Naive B cell (primary cell): Measurements from ENCODE around the gene RCSD1. TPM values are rescaled to one million over a fixed set of nuclear protein-coding genes. Genes with fewer than 3 reads are reported as not detected.

Source experiments
- ATAC-seq, 2 donors: fragments of 150-1000 bp; cut with Tn5 transposase; 2 replicates each; pipeline ENCODE4 v1.10.0; 2021; ENCODE audit warnings: low read depth in 2 of 2, mild to moderate bottlenecking in 2 of 2, moderate library complexity in 2 of 2
- DNase-seq: peaks from one replicate; pipeline ENCODE4 v3.0.0; 2022
- H3K27ac Mint-ChIP-seq, 6 donors: one replicate each; pipeline ENCODE4 v1.8.0; 2020 to 2022; ENCODE audit warnings: mild to moderate bottlenecking in 6 of 6, mixed read lengths in 6 of 6, moderate library complexity in 5 of 6, inconsistent platforms in 2 of 6
- H3K27me3 Mint-ChIP-seq, 3 donors: one replicate each; pipeline ENCODE4 v1.8.0; 2021 to 2022; ENCODE audit warnings: mixed read lengths in 3 of 3, mild to moderate bottlenecking in 1 of 3
- H3K36me3 Mint-ChIP-seq, 2 donors: one replicate each; pipeline ENCODE4 v1.8.0; 2020 to 2022; ENCODE audit warnings: mixed read lengths in 2 of 2, inconsistent platforms in 1 of 2, mild to moderate bottlenecking in 1 of 2
- H3K4me1 Mint-ChIP-seq, 3 donors: one replicate each; pipeline ENCODE4 v1.8.0; 2020 to 2022; ENCODE audit warnings: mixed read lengths in 3 of 3, inconsistent platforms in 1 of 3, mild to moderate bottlenecking in 1 of 3, moderate library complexity in 1 of 3
- H3K4me3 Mint-ChIP-seq, 8 donors: one replicate each; pipeline ENCODE4 v1.8.0; 2020 to 2022; ENCODE audit warnings: mild to moderate bottlenecking in 8 of 8, mixed read lengths in 8 of 8, moderate library complexity in 8 of 8, inconsistent platforms in 2 of 8
- H3K9me3 Mint-ChIP-seq, 7 donors: one replicate each; pipeline ENCODE4 v1.8.0; 2020 to 2022; ENCODE audit warnings: mixed read lengths in 7 of 7, mild to moderate bottlenecking in 5 of 7, inconsistent platforms in 2 of 7, moderate library complexity in 1 of 7
- polyA plus RNA-seq, 6 donors: library from polyadenylated mRNA; unstranded; fragments of 300-500 nt; fragmentation: Illumina TruSeq; gene quantifications; one replicate each; pipeline ENCODE4 v1.2.3, GENCODE V29; 2021; ENCODE audit warnings: low read depth in 6 of 6

The RCSD1 gene
- polyA plus RNA-seq, 6 donors from 2014 or later = 273 to 418 (median 333) TPM

DNA sequence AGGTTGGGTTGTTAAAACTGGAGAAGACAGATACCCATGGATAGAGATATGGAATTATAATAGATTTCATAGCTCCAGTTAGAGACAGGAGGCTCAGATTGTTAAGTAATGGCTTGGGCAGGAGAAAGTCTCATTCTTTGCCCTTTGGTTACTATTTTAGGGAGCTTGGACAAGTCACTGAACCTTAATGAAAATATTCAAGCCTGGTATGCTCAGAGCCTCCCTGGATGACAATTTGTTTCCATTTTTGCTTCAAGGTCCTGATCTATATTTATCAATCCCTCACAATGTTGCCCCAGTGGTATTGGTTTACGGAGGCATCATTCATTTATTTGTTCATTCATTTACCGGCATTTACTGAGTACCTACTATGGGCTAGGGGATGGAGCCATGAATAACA, 37.5 kb downstream of the RCSD1 start:
- Mint-ChIP-seq H3K27me3 (no peaks in the 10 kb centered on the region), H3K36me3 (peaks cover 32 to 39% of the 10 kb centered on the region in 2 donors), H3K4me3 (peak overlapping the region in 7 of 8 donors; percentile 16 to 81 (median 67)), H3K27ac (peak overlapping the region; percentile 47 to 94 (median 72)), H3K4me1 (peaks cover 81 to 100% (median 98%) of the 10 kb centered on the region in 3 donors), H3K9me3 (no peaks in the 10 kb centered on the region)
- no peak for ATAC-seq
- DNase-seq = no peak

DNA sequence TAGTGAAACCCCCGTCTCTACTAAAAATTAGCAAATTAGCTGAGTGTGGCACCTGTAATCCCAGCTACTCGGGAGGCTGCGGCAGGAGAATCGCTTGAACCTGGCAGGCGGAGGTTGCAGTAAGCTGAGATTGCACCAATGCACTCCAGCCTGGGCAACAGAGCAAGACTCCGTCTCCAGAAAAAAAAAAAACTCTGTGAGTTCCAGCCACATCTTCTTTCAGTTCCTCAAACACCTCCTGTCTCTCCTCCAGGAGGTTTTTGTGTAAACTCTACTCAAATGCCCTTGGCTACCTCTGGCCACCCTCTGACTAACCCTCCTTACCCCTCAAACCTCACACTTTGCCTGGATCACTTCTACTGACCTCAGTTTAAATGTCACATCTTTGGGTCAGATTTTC, 38.1 kb downstream of the RCSD1 start:
- Mint-ChIP-seq H3K4me3 (peak overlapping the region; percentile 33 to 81 (median 62)), H3K36me3 (peaks cover 35 to 39% of the 10 kb centered on the region in 2 donors), H3K4me1 (peaks cover 81 to 100% (median 98%) of the 10 kb centered on the region in 3 donors), H3K27ac (peak overlapping the region; percentile 47 to 94 (median 78)), H3K27me3 (no peaks in the 10 kb centered on the region), H3K9me3 (no peaks in the 10 kb centered on the region)
- ATAC-seq (peak; percentile 84 to 92), DNase-seq (peak; percentile 56)

DNA sequence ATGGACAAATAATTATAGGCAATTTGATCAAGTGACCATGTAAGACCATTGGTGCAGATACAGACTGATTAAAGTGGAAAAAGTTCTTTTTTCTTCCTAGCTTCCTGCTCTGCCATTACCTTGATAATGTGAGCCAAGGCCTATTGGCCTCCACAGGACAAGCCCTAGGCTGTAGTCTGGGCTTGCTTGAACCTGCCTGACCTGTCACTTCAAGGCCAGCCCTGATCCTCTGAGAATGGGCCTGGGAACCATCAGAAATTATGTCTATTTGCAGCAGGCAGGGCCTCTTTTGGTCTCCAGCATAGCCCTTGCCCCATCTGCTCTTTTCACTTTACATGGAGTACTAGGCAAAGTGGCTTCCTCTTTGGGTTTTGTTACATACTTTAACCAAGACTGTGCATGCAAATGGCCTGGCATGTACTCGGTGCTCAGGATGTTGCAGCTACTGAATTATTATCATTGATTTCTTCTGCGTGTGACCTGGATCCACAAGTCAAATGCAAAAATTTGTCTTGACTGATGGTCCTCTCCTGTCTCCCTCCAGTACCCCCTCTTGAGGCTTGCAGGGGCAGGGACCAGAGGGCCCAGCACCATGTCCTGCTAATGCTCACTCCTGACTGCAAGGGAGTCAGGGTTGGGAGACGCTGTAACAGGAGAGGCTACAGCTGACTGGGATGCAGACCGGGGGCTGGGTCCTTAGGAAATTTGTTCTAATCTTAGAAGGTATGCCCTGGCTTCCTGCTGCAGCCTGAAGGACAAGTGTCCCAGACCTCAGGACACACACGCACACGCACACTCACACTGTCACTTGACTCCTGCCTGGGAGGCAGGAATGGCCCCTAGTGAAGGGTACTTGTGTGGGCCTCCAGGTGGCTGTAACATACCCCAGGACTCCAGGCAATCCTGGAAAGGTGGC, 39.4 kb downstream of the RCSD1 start:
- Mint-ChIP-seq H3K4me1 (peaks cover 85 to 100% (median 100%) of the 10 kb centered on the region in 3 donors), H3K4me3 (peak overlapping the region in 7 of 8 donors; percentile 12 to 80 (median 47)), H3K9me3 (no peaks in the 10 kb centered on the region), H3K27ac (peak overlapping the region in 5 of 6 donors; percentile 16 to 94 (median 77)), H3K27me3 (no peaks in the 10 kb centered on the region), H3K36me3 (peaks cover 32 to 42% of the 10 kb centered on the region in 2 donors)
- ATAC-seq = peak; percentile 29 to 35
- DNase-seq = no peak

DNA sequence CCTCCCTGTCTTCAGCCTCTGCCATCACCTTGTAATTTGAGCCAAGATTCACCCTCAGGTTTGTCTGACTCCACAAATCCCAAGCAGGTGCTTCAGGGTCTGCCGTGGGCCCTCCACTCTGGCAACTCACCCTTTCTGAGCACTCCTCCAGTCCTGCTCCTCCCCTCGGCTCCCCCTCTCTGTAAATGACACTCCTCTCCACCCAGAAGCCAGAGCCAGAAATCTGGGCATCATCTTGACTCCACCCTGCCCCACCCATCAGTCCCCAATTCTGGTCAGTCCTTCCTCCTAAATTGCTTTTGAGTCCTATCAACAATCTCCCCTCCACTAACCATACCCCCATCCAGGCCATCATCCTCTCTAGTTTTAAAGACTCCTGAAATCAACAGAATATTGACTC, 40.5 kb downstream of the RCSD1 start:
- no peaks in the 10 kb centered on the region for H3K9me3 Mint-ChIP-seq
- peak overlapping the region in 7 of 8 donors; percentile 13 to 75 (median 43) for H3K4me3 Mint-ChIP-seq
- H3K27me3 Mint-ChIP-seq = no peaks in the 10 kb centered on the region
- no peak for ATAC-seq
- DNase-seq = no peak
- peak overlapping the region; percentile 15 to 97 (median 84) for H3K27ac Mint-ChIP-seq
- H3K36me3 Mint-ChIP-seq = peaks cover 29 to 46% of the 10 kb centered on the region in 2 donors
- H3K4me1 Mint-ChIP-seq = peaks cover 83 to 100% (median 93%) of the 10 kb centered on the region in 3 donors

DNA sequence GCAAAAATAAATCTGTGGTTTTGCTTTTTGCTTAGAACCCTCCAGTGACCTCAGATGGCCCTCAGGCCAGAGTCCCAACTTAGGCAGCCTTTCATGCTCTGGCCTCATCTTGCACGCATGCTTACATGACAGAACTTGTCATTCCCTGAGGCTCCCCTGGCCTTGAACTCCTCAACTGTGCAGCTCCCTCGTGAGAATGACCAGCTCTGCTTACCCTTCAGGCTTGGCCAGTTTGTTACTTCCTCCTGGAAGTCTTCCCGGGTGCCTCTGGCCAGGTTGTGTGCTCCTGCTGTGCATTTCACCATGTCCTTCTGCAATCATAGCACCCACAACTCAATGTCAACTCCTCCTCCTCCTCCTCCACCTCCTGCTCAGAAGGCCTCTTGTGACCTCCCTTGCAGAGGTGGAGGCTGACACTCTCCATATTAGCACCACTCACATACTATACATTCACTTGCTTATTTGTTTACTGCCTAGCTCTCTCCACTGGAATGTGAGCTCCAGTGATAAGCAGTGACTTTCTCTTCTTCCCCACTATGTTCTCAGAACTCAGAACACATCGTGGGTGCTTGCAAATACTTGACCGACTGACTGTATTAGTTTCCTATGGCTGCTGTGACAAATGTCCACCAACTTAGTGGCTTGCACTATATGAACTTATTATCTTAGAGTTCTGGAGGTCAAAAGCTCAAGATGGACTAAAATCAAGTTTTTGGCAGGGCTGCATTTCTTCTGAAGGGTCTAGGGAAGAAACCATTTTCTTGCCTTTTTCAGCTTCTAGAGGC, 41.9 kb downstream of the RCSD1 start:
- H3K4me3 Mint-ChIP-seq = peak overlapping the region in 5 of 8 donors; percentile 2 to 48 (median 22)
- H3K27ac Mint-ChIP-seq = peak overlapping the region; percentile 35 to 97 (median 89)
- peaks cover 32 to 46% of the 10 kb centered on the region in 2 donors for H3K36me3 Mint-ChIP-seq
- no peaks in the 10 kb centered on the region for H3K9me3 Mint-ChIP-seq
- ATAC-seq (no peak), DNase-seq (no peak)
- peaks cover 79 to 100% (median 86%) of the 10 kb centered on the region in 3 donors for H3K4me1 Mint-ChIP-seq
- no peaks in the 10 kb centered on the region for H3K27me3 Mint-ChIP-seq

DNA sequence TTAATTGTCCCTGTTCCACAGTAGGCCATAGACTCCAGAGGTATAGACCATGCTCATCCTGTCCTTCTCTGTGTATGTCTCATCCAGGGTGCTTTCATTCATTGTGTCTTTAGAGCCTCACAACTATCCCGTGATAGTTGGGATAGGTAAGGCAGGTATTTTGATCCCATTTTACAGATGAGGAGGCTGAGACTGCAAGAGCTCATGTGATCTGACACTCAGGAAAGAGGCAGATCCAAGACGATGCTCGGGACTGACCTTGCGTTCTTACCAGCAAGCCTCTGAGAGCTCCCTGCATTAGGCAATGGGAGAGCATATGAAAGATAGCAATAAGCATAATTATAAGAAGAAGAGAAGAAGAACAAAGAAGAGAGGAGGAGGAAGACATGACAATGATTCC, 42.8 kb downstream of the RCSD1 start:
- DNase-seq = no peak
- H3K4me1 Mint-ChIP-seq = peaks cover 70 to 98% (median 85%) of the 10 kb centered on the region in 3 donors
- no peak for ATAC-seq
- H3K36me3 Mint-ChIP-seq = peaks cover 30 to 46% of the 10 kb centered on the region in 2 donors
- H3K9me3 Mint-ChIP-seq = no peaks in the 10 kb centered on the region
- H3K27me3 Mint-ChIP-seq = no peaks in the 10 kb centered on the region
- peak overlapping the region in 5 of 6 donors; percentile 8 to 89 (median 77) for H3K27ac Mint-ChIP-seq
- peak overlapping the region in 2 of 8 donors; percentile 9 to 12 for H3K4me3 Mint-ChIP-seq

DNA sequence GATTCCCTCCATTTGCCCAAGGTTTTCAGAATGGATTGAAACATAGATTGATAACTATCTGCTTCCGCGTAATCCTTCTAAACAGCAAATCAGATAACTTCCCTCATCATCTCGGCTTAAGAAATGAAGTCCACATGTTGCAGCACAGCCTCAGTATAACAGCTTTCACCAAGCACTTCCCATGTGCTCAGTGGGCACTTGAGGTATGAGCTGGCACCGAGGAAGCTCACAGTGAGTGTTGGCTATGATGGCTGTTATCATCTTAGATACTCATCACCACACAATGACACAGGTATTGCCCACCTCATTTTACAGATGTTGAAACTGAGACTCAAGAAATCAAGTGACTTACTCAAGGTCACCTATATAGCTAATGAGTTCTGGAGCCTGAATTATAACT, 43.2 kb downstream of the RCSD1 start:
- no peak overlapping the region for H3K4me3 Mint-ChIP-seq
- ATAC-seq (no peak), DNase-seq (no peak)
- peak overlapping the region in 3 of 6 donors; percentile 20 to 82 (median 64) for H3K27ac Mint-ChIP-seq
- H3K4me1 Mint-ChIP-seq = peaks cover 66 to 94% (median 81%) of the 10 kb centered on the region in 3 donors
- peaks cover 27 to 46% of the 10 kb centered on the region in 2 donors for H3K36me3 Mint-ChIP-seq
- H3K9me3 Mint-ChIP-seq = no peaks in the 10 kb centered on the region
- H3K27me3 Mint-ChIP-seq = no peaks in the 10 kb centered on the region

DNA sequence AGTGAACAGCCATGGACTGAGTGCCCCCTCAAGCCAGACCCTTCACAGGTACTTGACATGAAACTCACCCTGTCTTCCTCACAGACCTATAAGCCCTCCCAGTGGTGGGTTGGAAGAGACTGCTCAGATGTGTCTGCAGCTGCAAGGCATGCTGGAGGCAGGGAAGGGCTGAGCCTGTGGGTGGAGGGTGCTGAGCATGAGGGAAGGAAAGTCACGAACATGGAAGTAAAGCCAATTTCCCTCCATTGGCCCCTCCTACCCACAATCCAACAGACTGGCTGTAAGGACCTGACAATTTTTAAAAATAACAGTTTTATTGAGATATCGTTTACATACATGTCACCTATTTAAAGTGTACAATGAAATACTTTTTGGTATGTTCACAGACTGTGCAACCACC, 44.1 kb downstream of the RCSD1 start:
- peaks cover 24 to 46% of the 10 kb centered on the region in 2 donors for H3K36me3 Mint-ChIP-seq
- no peaks in the 10 kb centered on the region for H3K27me3 Mint-ChIP-seq
- ATAC-seq (no peak), DNase-seq (no peak)
- peaks cover 57 to 85% (median 72%) of the 10 kb centered on the region in 3 donors for H3K4me1 Mint-ChIP-seq
- H3K4me3 Mint-ChIP-seq = no peak overlapping the region
- H3K9me3 Mint-ChIP-seq = no peaks in the 10 kb centered on the region
- H3K27ac Mint-ChIP-seq = no peak overlapping the region

DNA sequence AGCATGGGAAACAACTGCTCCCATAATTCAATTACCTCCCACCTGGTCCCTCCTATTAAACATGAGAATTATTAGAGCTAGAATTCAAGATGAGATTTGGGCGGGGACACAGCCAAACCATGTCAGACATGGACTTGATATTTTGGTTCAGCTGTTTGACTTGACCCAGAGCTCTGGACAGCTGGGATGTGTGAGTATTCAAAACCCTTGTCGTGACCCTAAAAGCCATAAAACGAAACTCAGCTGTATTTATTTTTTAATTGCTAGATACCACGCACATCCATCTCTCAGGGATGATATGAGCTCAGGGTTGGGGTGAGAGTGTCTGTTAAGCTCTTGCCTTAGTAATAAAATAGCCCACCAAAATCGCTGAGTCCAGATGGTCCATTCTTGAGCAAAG, 45.4 kb downstream of the RCSD1 start:
- Mint-ChIP-seq H3K36me3 (peaks cover 24 to 41% of the 10 kb centered on the region in 2 donors), H3K4me3 (peak overlapping the region in 2 of 8 donors; percentile 47 to 76), H3K9me3 (no peaks in the 10 kb centered on the region), H3K27me3 (no peaks in the 10 kb centered on the region), H3K27ac (peak overlapping the region in 3 of 6 donors; percentile 49 to 93 (median 88)), H3K4me1 (peaks cover 44 to 72% (median 62%) of the 10 kb centered on the region in 3 donors)
- ATAC-seq = no peak
- no peak for DNase-seq

DNA sequence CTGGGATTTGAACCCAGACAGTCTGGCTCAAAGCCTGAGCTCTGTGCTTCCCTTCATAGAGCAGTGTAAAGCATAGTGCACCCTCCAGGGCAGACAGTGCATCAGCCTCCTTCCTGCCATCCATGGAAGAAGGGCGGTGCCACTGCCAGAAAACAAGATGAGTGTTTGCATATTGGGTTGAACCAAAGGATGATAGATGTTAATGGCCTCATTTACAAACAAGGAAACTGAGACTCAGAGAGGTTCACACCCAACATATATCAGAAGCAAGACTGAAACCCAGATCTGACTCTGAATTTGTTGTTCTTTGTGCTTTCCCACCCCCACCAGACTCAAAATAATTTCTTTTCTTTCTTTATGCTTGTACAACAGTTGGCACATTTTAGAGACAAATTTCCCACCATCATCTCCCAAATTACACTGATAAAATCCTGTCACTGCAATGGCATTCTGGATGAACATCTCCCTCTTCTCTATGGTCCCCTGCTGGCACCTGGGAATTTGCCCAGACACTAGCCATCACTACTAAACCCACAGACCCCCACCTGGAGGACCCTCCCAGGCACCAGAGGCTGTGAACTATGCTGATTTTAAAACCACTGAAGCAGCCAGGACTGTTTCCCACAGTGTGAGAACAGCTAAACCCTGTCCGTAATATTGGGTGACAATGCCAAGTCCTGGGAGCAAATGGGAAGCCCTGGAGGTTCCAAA, 46.3 kb downstream of the RCSD1 start:
- H3K4me1 Mint-ChIP-seq = peaks cover 35 to 63% (median 52%) of the 10 kb centered on the region in 3 donors
- peaks cover 24 to 31% of the 10 kb centered on the region in 2 donors for H3K36me3 Mint-ChIP-seq
- H3K27me3 Mint-ChIP-seq = no peaks in the 10 kb centered on the region
- DNase-seq (no peak), ATAC-seq (no peak)
- peak overlapping the region in 4 of 6 donors; percentile 77 to 93 (median 84) for H3K27ac Mint-ChIP-seq
- H3K4me3 Mint-ChIP-seq = peak overlapping the region in 3 of 8 donors; percentile 1 to 62 (median 23)
- H3K9me3 Mint-ChIP-seq = no peaks in the 10 kb centered on the region

DNA sequence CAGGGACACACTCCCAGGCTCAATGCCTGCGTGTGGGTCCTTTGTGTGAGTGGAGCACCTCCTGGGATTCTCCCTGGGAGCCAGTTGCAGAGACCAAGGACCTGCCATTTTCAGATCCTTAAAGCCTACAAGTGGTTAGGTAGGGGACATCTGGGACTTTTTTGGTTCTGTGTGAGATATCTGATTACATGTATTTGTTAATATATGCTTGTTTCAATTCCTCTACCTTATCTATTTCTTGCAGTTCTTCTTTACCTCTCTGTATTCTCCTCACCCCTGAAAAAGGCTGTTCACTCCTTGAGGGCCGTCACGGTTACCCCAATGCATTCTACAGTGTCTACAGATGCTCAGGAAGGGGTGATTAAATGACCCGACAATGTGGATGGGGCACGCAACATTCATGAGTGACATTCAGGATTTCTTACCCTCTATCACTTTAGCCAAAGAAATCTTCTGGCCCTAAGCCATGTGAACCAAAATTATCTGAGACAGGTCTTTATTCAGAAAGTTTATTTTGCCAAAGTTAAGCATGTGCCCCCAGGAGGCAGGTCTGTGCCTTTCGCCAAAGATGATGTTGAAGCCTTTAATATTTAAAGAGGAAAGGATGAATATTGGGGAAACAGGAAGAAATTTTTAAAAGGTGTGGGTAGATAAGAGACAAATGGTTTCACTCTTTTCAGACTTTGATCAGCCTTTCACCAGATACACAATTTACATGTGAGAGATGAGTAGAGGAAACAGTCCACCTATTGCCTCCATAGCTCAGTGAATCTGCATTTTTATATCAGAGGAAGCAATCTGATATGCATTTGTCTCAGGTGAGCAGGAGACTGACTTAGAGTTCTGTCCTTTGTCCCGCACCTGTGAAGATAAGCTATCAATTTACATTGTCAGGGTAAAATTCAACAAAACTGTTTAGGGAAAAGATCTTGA, 47.1 kb downstream of the RCSD1 start:
- Mint-ChIP-seq H3K27me3 (no peaks in the 10 kb centered on the region), H3K4me3 (peak overlapping the region in 3 of 8 donors; percentile 21 to 75 (median 31)), H3K36me3 (peaks cover 23% of the 10 kb centered on the region in 2 donors), H3K27ac (peak overlapping the region in 5 of 6 donors; percentile 52 to 93 (median 77)), H3K9me3 (no peaks in the 10 kb centered on the region), H3K4me1 (peaks cover 27 to 59% (median 47%) of the 10 kb centered on the region in 3 donors)
- ATAC-seq (peak; percentile 35 to 38), DNase-seq (no peak)

DNA sequence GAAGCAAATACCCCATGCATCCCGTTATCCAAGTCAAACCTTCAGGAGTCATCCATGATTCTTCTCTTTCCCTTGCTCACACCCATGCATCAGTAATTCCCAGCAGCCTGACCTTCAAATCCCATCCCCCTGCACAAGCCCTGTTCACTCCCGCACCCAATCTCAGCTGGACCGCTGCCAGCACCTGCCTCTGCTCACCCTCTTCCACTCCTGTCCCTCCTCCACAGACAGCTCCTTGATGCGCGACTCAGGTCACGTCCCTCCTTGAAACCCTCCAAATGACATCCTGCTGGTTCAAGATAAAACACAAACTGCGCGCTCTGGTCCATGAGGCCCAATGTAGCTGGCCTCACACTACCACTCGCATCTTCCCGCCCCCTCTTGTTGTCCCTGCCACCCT, 48.4 kb downstream of the RCSD1 start:
- Mint-ChIP-seq H3K27ac (no peak overlapping the region), H3K36me3 (peaks cover 14 to 15% of the 10 kb centered on the region in 2 donors), H3K27me3 (no peaks in the 10 kb centered on the region), H3K9me3 (no peaks in the 10 kb centered on the region), H3K4me3 (no peak overlapping the region), H3K4me1 (peaks cover 23 to 59% (median 38%) of the 10 kb centered on the region in 3 donors)
- ATAC-seq = no peak
- DNase-seq = no peak
